Karpas-422 (cell line): Measurements from ENCODE around the gene CACNG3. TPM values are rescaled to one million over a fixed set of nuclear protein-coding genes. Genes with fewer than 3 reads are reported as not detected.
A peak's percentile ranks its signal among the peaks of the same experiment; 100 is the strongest.

Experiments
- DNase-seq: peaks from one replicate; pipeline ENCODE4 v3.0.0-alpha.2; 2015
- H2AFZ ChIP-seq: fragments of 200-600 bp; sonication (generic); 2 replicates; pipeline ENCODE4 v1.6.1; 2014; ENCODE audit warnings: antibody characterized with exemption, low read length, mixed read lengths
- H3K27ac ChIP-seq: fragments of 200-600 bp; sonication (generic); 2 replicates; pipeline ENCODE4 v1.5.1; 2014; ENCODE audit warnings: mild to moderate bottlenecking, low read length, moderate library complexity
- H3K27me3 ChIP-seq: fragments of 200-600 bp; sonication (generic); 2 replicates; pipeline ENCODE4 v1.6.1; 2014; ENCODE audit warnings: low read length, mixed read lengths
- H3K36me3 ChIP-seq: fragments of 200-600 bp; sonication (generic); 2 replicates; pipeline ENCODE4 v1.6.1; 2014; ENCODE audit warnings: low read length, mixed read lengths; ENCODE audit not compliant: insufficient read depth
- H3K4me1 ChIP-seq: fragments of 200-600 bp; sonication (generic); 2 replicates; pipeline ENCODE4 v1.6.1; 2014; ENCODE audit warnings: mild to moderate bottlenecking, low read length, mixed read lengths
- H3K4me2 ChIP-seq: fragments of 200-600 bp; sonication (generic); 2 replicates; pipeline ENCODE4 v1.6.1; 2014; ENCODE audit warnings: low read length, low read depth, mild to moderate bottlenecking; ENCODE audit not compliant: poor library complexity, severe bottlenecking
- H3K4me3 ChIP-seq: fragments of 200-600 bp; sonication (generic); 2 replicates; pipeline ENCODE4 v1.5.1; 2014; ENCODE audit warnings: mild to moderate bottlenecking, antibody characterized with exemption, low read length, mixed read lengths
- H3K79me2 ChIP-seq: fragments of 200-600 bp; sonication (generic); 2 replicates; pipeline ENCODE4 v1.6.1; 2014; ENCODE audit warnings: mild to moderate bottlenecking, low read length, mixed read lengths
- H3K9ac ChIP-seq: fragments of 200-600 bp; sonication (generic); 2 replicates; pipeline ENCODE4 v1.6.0; 2014; ENCODE audit warnings: low read length
- H3K9me2 ChIP-seq: fragments of 200-600 bp; sonication (generic), shearing (Covaris generic); replicated peaks from 2 replicates; pipeline ENCODE4 v1.6.0; 2014; ENCODE audit warnings: mild to moderate bottlenecking, low read length, moderate library complexity; ENCODE audit not compliant: insufficient read depth
- H3K9me3 ChIP-seq: fragments of 300-700, 200-600 bp; sonication (generic); 2 replicates; pipeline ENCODE4 v1.6.1; 2014; ENCODE audit warnings: low read length, mixed read lengths
- H4K20me1 ChIP-seq: fragments of 200-600 bp; sonication (generic); 2 replicates; pipeline ENCODE4 v1.6.1; 2014; ENCODE audit warnings: mild to moderate bottlenecking, antibody characterized with exemption, low read length, low read depth; ENCODE audit not compliant: insufficient read depth
- total RNA-seq: library from RNA; depleted of rRNA; stranded (reverse); fragments of >200 nt; shearing (Covaris generic); gene quantifications from 2 replicates; pipeline ENCODE4 v1.2.3, GENCODE V29; 2014; ENCODE audit warnings: low replicate concordance

CACNG3 gene
- total RNA-seq, 1 experiment from 2014 or later = not detected

DNA sequence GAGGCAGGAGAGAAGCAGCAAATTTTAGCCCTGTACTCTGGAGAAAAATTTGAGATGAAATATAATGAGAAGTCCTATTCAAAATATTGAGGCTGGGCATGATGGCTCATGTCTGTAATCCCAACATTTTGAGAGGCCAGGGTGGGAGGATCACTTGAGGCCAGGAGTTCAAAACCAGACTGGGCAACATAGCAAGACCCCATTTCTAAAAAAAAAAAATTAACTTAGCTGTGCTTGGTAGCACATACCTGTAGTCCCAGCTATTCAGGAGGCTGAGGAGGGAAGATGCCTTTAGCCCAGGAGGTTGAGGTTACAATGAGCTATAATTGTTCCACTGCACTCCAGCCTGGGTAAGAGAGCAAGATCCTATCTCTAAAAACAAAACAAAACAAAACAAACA lies 103.4 kb downstream of the CACNG3 start:
- H3K27me3 ChIP-seq = no peaks in the 10 kb centered on the region
- H3K9ac ChIP-seq = no peak overlapping the region
- H3K4me2 ChIP-seq = no peak overlapping the region
- no peaks in the 10 kb centered on the region for H3K9me3 ChIP-seq
- H3K4me3 ChIP-seq = no peak overlapping the region
- no peaks in the 10 kb centered on the region for H3K9me2 ChIP-seq
- H3K4me1 ChIP-seq = no peaks in the 10 kb centered on the region
- no peaks in the 10 kb centered on the region for H3K36me3 ChIP-seq
- no peaks in the 10 kb centered on the region for H3K79me2 ChIP-seq
- no peaks in the 10 kb centered on the region for H4K20me1 ChIP-seq
- no peak overlapping the region for H2AFZ ChIP-seq
- DNase-seq = no peak
- no peak overlapping the region for H3K27ac ChIP-seq

DNA sequence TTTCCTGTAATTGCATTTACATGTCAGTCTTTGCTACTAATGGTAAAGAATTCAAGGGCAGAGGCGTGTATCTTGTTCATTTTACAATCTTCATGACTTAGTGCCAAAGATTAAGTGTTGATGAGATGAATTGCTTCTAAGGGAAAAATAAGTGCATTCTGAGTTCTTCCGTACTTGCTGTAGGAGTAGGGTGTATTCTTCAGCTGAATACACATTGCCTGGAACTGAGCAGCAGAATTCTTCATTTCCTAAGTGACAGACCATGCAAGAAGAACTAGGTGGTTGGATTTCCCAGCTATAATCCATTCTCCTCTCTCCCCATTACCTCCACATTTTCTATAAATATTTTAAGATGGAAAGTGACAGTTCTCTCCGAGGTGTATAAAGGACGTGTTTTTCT lies 104.8 kb downstream of the CACNG3 start:
- no peak overlapping the region for H3K4me2 ChIP-seq
- H3K4me3 ChIP-seq = no peak overlapping the region
- no peak overlapping the region for H2AFZ ChIP-seq
- H3K9me2 ChIP-seq = no peaks in the 10 kb centered on the region
- H3K27ac ChIP-seq = no peak overlapping the region
- no peaks in the 10 kb centered on the region for H3K27me3 ChIP-seq
- DNase-seq = peak; percentile 4
- no peaks in the 10 kb centered on the region for H3K9me3 ChIP-seq
- H3K9ac ChIP-seq = no peak overlapping the region
- H3K36me3 ChIP-seq = no peaks in the 10 kb centered on the region
- no peaks in the 10 kb centered on the region for H4K20me1 ChIP-seq
- H3K79me2 ChIP-seq = no peaks in the 10 kb centered on the region
- no peaks in the 10 kb centered on the region for H3K4me1 ChIP-seq

DNA sequence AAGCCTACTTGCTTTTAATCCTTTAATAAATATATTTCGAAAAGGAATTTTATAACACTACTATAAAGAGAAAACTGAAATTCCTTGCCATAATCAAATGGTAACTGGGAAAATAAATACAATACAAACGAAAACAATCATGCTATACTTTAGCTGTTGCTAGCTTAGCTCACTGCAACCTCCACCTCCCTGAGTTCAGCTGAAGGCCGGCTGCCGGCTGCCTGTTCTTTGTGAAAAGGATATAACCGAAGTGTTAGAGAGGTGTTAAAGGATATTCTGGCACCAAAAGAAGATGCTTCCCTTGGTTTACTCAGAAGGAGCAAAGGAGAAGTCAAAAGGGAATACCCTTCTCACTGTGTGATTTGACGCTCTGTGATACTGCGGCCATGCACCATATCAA lies 108.5 kb downstream of the CACNG3 start:
- Histone ChIP-seq H3K9me2 (no peaks in the 10 kb centered on the region), H3K27me3 (no peaks in the 10 kb centered on the region), H2AFZ (no peak overlapping the region), H3K36me3 (no peaks in the 10 kb centered on the region), H4K20me1 (no peaks in the 10 kb centered on the region), H3K4me3 (no peak overlapping the region), H3K9me3 (no peaks in the 10 kb centered on the region), H3K9ac (no peak overlapping the region), H3K4me1 (no peaks in the 10 kb centered on the region), H3K4me2 (no peak overlapping the region), H3K27ac (no peak overlapping the region), H3K79me2 (no peaks in the 10 kb centered on the region)
- no peak for DNase-seq

DNA sequence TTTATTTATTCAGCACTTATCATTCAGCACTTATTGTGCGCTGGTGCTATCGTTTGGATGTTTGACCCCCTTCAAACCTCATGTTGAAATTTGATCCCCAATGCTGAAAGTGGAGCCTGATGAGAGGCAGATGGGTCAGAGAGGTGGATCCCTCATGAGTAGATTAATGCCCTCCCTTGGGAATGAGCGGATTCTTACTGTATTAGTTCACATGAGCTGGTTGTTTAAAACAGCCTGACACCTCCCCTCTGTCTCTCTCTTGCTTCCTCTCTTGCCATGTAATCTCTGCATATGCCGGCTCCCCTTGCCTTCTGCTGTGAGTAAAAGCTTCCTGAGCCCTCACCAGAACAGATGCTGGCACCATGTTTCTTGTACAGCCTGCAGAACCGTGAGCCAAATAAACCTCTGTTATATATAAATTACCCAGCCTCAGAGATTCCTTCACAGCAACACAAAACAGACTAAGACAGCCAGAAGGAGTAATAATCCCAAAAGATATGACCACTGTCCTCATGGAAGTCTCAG lies 111.1 kb downstream of the CACNG3 start:
- Histone ChIP-seq H4K20me1 (no peaks in the 10 kb centered on the region), H3K27ac (no peak overlapping the region), H3K4me3 (no peak overlapping the region), H3K9ac (no peak overlapping the region), H3K79me2 (no peaks in the 10 kb centered on the region), H3K27me3 (no peaks in the 10 kb centered on the region), H3K4me2 (no peak overlapping the region), H3K36me3 (no peaks in the 10 kb centered on the region), H3K4me1 (no peaks in the 10 kb centered on the region), H3K9me2 (no peaks in the 10 kb centered on the region), H3K9me3 (no peaks in the 10 kb centered on the region), H2AFZ (no peak overlapping the region)
- no peak for DNase-seq

DNA sequence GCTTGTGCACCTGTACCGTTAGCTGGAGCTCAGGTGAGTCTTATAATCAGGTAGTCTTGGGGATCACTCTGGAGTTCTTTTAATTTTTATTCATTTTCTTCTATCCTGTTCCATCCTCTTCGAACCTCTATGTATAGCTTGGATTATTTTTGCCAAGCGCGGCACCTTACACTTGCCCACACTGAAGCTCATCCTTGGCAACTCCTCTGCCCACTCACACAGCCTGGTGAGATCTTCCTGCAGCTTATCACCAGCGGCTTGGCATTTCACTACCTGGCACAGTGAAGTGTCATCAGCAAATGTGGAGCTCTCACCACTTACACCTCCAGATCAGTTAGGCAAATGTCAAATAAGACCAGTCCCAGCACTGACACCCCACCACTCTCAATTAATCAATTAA lies 116.7 kb downstream of the CACNG3 start:
- DNase-seq = no peak
- no peaks in the 10 kb centered on the region for H3K36me3 ChIP-seq
- H4K20me1 ChIP-seq = no peaks in the 10 kb centered on the region
- H3K4me1 ChIP-seq = no peaks in the 10 kb centered on the region
- no peak overlapping the region for H2AFZ ChIP-seq
- no peaks in the 10 kb centered on the region for H3K79me2 ChIP-seq
- no peak overlapping the region for H3K4me3 ChIP-seq
- H3K4me2 ChIP-seq = no peak overlapping the region
- H3K9me2 ChIP-seq = no peaks in the 10 kb centered on the region
- H3K9me3 ChIP-seq = no peaks in the 10 kb centered on the region
- no peak overlapping the region for H3K9ac ChIP-seq
- H3K27ac ChIP-seq = no peak overlapping the region
- H3K27me3 ChIP-seq = no peaks in the 10 kb centered on the region

DNA sequence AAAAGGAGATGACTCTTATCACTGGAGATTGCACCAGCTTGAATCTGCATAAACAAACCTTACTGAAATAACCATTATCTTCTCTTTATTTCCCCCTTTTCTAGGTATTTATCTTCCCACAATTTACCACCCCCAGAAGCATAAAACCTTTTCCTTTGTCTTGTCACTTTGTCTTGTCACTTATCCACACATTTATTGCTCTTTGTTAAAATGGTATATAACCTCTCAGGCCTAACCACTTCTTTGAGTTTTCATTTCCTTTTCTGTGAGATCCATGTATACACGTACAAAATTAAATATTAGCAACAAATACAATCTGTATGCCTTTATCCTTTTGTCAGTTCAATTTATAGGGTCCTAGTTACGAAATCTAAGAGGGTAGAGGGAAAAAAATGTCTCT lies 122.9 kb downstream of the CACNG3 start:
- H3K4me3 ChIP-seq = no peak overlapping the region
- no peak overlapping the region for H3K4me2 ChIP-seq
- no peak overlapping the region for H3K9ac ChIP-seq
- no peaks in the 10 kb centered on the region; the same call in 1 of the 2 replicates for H3K36me3 ChIP-seq
- no peaks in the 10 kb centered on the region for H3K9me2 ChIP-seq
- no peaks in the 10 kb centered on the region for H3K4me1 ChIP-seq
- H2AFZ ChIP-seq = no peak overlapping the region
- no peak overlapping the region for H3K27ac ChIP-seq
- no peaks in the 10 kb centered on the region; the same call in 1 of the 2 replicates for H3K27me3 ChIP-seq
- DNase-seq = no peak
- peaks cover 3% of the 10 kb centered on the region; the same call in 1 of the 2 replicates for H3K9me3 ChIP-seq
- H4K20me1 ChIP-seq = no peaks in the 10 kb centered on the region
- H3K79me2 ChIP-seq = no peaks in the 10 kb centered on the region

DNA sequence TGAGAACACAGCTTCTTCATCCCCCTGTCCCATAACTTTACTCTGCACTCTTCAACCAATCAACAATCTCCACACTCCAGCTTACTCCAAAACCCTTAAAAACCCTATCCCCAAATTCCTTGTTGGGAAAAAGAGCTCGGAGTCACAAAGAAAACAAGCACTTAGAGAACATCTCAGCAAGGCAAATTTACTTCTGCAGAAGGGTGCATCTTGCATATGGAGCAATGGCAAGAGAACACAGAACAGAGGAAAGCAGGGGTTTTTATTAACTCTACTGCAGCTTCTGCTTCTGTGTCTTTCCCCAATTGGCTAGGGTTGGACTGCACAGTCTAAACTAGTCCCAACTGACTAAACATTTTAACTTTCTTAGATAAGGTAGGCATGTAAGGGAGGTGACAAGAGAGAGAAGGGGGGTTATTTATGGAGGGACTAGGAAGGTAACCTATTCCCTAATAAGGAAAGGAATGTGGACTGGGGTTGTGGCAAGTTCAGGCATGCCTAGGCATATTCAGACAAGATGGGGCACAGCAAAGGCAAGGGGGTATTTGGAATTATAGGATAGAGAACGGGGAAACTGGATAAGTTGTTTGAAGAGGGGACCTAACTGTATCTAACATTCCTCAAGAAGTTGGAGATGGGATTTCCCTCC lies 125.5 kb downstream of the CACNG3 start:
- Histone ChIP-seq H2AFZ (no peak overlapping the region), H3K9ac (no peak overlapping the region), H4K20me1 (no peaks in the 10 kb centered on the region), H3K27ac (no peak overlapping the region), H3K36me3 (no peaks in the 10 kb centered on the region; the same call in 1 of the 2 replicates), H3K9me3 (peaks cover 3% of the 10 kb centered on the region; the same call in 1 of the 2 replicates), H3K27me3 (no peaks in the 10 kb centered on the region; the same call in 1 of the 2 replicates), H3K4me1 (no peaks in the 10 kb centered on the region), H3K4me3 (no peak overlapping the region), H3K4me2 (no peak overlapping the region), H3K9me2 (no peaks in the 10 kb centered on the region), H3K79me2 (no peaks in the 10 kb centered on the region)
- no peak for DNase-seq

DNA sequence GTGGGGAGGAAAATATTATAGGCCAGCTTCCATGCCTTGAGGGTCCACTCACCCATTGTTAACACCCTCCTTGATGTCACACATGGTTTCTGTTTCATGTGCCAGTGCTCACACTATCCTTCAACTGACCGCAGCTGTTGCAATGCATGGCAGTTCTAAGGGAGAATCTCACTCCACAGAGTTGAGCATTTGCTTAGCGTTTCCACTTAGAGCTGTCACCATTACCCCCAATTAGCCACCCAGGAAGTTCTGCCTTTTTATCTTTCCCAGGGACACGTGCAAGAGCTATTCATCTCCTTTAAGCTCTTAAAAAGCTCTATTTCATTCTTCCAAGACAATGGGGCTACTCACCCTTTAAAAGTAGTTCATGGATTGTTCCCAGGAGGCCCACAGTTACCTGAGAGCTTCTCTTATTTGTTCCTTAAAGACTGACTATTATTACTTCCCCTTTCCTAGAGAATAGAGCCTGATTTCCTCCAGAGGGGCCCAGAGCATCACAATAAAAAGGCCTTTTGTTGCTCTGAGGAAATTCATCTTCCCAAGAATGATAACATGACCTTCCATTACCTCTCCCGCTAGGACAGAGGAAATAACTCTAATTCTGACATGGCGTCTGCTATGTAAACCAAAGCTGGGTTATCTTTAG lies 126.8 kb downstream of the CACNG3 start:
- no peak overlapping the region for H3K4me2 ChIP-seq
- no peaks in the 10 kb centered on the region for H4K20me1 ChIP-seq
- H3K9me3 ChIP-seq = peaks cover 3% of the 10 kb centered on the region; the same call in 1 of the 2 replicates
- no peak overlapping the region for H2AFZ ChIP-seq
- no peaks in the 10 kb centered on the region; the same call in 1 of the 2 replicates for H3K27me3 ChIP-seq
- no peaks in the 10 kb centered on the region; the same call in 1 of the 2 replicates for H3K36me3 ChIP-seq
- no peak overlapping the region for H3K9ac ChIP-seq
- no peaks in the 10 kb centered on the region for H3K9me2 ChIP-seq
- no peak for DNase-seq
- no peak overlapping the region for H3K27ac ChIP-seq
- no peak overlapping the region for H3K4me3 ChIP-seq
- no peaks in the 10 kb centered on the region for H3K79me2 ChIP-seq
- H3K4me1 ChIP-seq = no peaks in the 10 kb centered on the region
